ENCODE data around the gene CLEC4G. TPM values are rescaled to one million over a fixed set of nuclear protein-coding genes. Genes with fewer than 3 reads are reported as not detected.

CLEC4G gene
- total RNA-seq, 1 donor from 2014 or later = 2.9 TPM

GRCh38 chr19:7738023-7738422 lies 6.1 kb upstream of the CLEC4G start:
- intact Hi-C loops (cut with DNase I) = no loop called here
- H3K4me3 ChIP-seq = no peak overlapping the region
- no peaks in the 10 kb centered on the region for H3K36me3 ChIP-seq
- H3K9me3 ChIP-seq = no peaks in the 10 kb centered on the region
- TF ChIP-seq CTCF (IDR thresholded peaks at IDR 0.05) = no peak
- ATAC-seq (no peak), DNase-seq (no peak)
- no peaks in the 10 kb centered on the region for H3K4me1 ChIP-seq
- no peaks in the 10 kb centered on the region for H3K27me3 ChIP-seq (ENCODE audit: low read depth)
- no peak overlapping the region for H3K27ac ChIP-seq

GRCh38 chr19:7737215-7737614 lies 5.3 kb upstream of the CLEC4G start:
- intact Hi-C loops (cut with DNase I) = no loop called here
- no peak for TF ChIP-seq CTCF (IDR thresholded peaks at IDR 0.05)
- no peak overlapping the region for H3K4me3 ChIP-seq
- DNase-seq (no peak), ATAC-seq (no peak)
- H3K27ac ChIP-seq = no peak overlapping the region
- no peaks in the 10 kb centered on the region for H3K4me1 ChIP-seq
- no peaks in the 10 kb centered on the region for H3K9me3 ChIP-seq
- no peaks in the 10 kb centered on the region for H3K27me3 ChIP-seq (ENCODE audit: low read depth)
- H3K36me3 ChIP-seq = no peaks in the 10 kb centered on the region

GRCh38 chr19:7736148-7736547 lies 4.2 kb upstream of the CLEC4G start:
- Histone ChIP-seq H3K27me3 (ENCODE audit: low read depth) (peaks cover 11% of the 10 kb centered on the region), H3K4me3 (no peak overlapping the region), H3K36me3 (no peaks in the 10 kb centered on the region), H3K4me1 (no peaks in the 10 kb centered on the region), H3K27ac (no peak overlapping the region), H3K9me3 (no peaks in the 10 kb centered on the region)
- intact Hi-C loops (cut with DNase I) = no loop called here
- DNase-seq (no peak), ATAC-seq (no peak)
- TF ChIP-seq CTCF (IDR thresholded peaks at IDR 0.05) = no peak

- peak; percentile 70 to 85 for ATAC-seq
- H3K4me1 ChIP-seq = peaks cover 4% of the 10 kb centered on the region
- H3K4me3 ChIP-seq = no peak overlapping the region
- no peaks in the 10 kb centered on the region for H3K9me3 ChIP-seq
- no peak overlapping the region for H3K27ac ChIP-seq
- peaks cover 27% of the 10 kb centered on the region for H3K27me3 ChIP-seq (ENCODE audit: low read depth)
- no peak for DNase-seq
- intact Hi-C loops (cut with DNase I) = no loop called here
- TF ChIP-seq CTCF (IDR thresholded peaks at IDR 0.05) = no peak
- H3K36me3 ChIP-seq = no peaks in the 10 kb centered on the region
Observed at GRCh38 chr19:7734220-7735203, 2.6 kb upstream of the CLEC4G start.

GRCh38 chr19:7733376-7733775 lies 1.5 kb upstream of the CLEC4G start:
- intact Hi-C loops (cut with DNase I) = no loop called here
- ATAC-seq (peak; percentile 66 to 77), DNase-seq (no peak)
- no peaks in the 10 kb centered on the region for H3K36me3 ChIP-seq
- no peak overlapping the region for H3K4me3 ChIP-seq
- peaks cover 4% of the 10 kb centered on the region for H3K4me1 ChIP-seq
- no peak for TF ChIP-seq CTCF (IDR thresholded peaks at IDR 0.05)
- no peaks in the 10 kb centered on the region for H3K9me3 ChIP-seq
- peaks cover 38% of the 10 kb centered on the region for H3K27me3 ChIP-seq (ENCODE audit: low read depth)
- H3K27ac ChIP-seq = no peak overlapping the region
